IMR-90 (cell line): ENCODE results near the gene STOML2. TPM values are rescaled to one million over a fixed set of nuclear protein-coding genes. Genes with fewer than 3 reads are reported as not detected.

Experiments
- ATAC-seq: fragments of 200-7000 bp; cut with Tn5 transposase; 2 replicates; pipeline ENCODE4 v1.9.1; 2020; ENCODE audit warnings: low read depth, mild to moderate bottlenecking, moderate library complexity
- BruUV-seq: library from RNA; stranded (reverse); fragments of 400-500 nt; replicated peaks from 2 replicates; lab custom pipeline; 2021; lab: Mats Ljungman, UMichigan
- CTCF ChIA-PET: fragments of 300-600 bp; formaldehyde crosslinking; extraction: SDS; loops from one replicate; lab custom pipeline; 2021; ENCODE audit warnings: antibody characterized with exemption; lab: Yijun Ruan, JAX
- POLR2A ChIA-PET: fragments of 300-600 bp; sonication (Branson Sonifier 250); formaldehyde crosslinking; loops from one replicate; lab custom pipeline; 2022; ENCODE audit warnings: antibody characterized with exemption; ENCODE audit not compliant: unreplicated experiment; lab: Charles Lee
- DNase-seq: peaks from one replicate; pipeline ENCODE4 v3.0.0; 2013
- H2AFZ ChIP-seq: replicated peaks from 2 replicates; pipeline ENCODE3; 2013; ENCODE audit warnings: low read length, mild to moderate bottlenecking; ENCODE audit not compliant: poor library complexity
- H2AK5ac ChIP-seq: 2 replicates; pipeline ENCODE4 v1.6.1; 2013; ENCODE audit warnings: low read depth, low read length, inconsistent platforms
- H2AK9ac ChIP-seq: replicated peaks from 2 replicates; pipeline ENCODE3; 2013; ENCODE audit warnings: mild to moderate bottlenecking, low read depth, low read length, moderate library complexity; ENCODE audit not compliant: poor library complexity
- H2BK120ac ChIP-seq: 2 replicates; pipeline ENCODE4 v1.6.1; 2013; ENCODE audit warnings: low read depth, low read length, inconsistent platforms
- H2BK15ac ChIP-seq: 3 replicates; pipeline ENCODE4 v1.6.1; 2013; ENCODE audit warnings: low read depth, low read length, inconsistent platforms
- H2BK20ac ChIP-seq: 2 replicates; pipeline ENCODE4 v1.6.1; 2013; ENCODE audit warnings: low read depth, mild to moderate bottlenecking, inconsistent platforms, low read length, moderate library complexity
- H2BK5ac ChIP-seq: 2 replicates; pipeline ENCODE4 v1.6.1; 2013; ENCODE audit warnings: mild to moderate bottlenecking, low read depth, low read length, inconsistent platforms; ENCODE audit not compliant: poor library complexity, severe bottlenecking
- H3K14ac ChIP-seq: replicated peaks from 2 replicates; pipeline ENCODE4 v1.6.1; 2013; ENCODE audit warnings: low read depth, low read length, inconsistent platforms
- H3K18ac ChIP-seq: 2 replicates; pipeline ENCODE4 v1.6.1; 2013; ENCODE audit warnings: low read depth, low read length, control low read depth
- H3K23ac ChIP-seq: 2 replicates; pipeline ENCODE4 v1.6.1; 2013; ENCODE audit warnings: low read depth, low read length, inconsistent platforms
- H3K27ac ChIP-seq: 2 replicates; pipeline ENCODE4 v1.5.1; 2013; ENCODE audit warnings: mild to moderate bottlenecking, control low read depth, low read length; ENCODE audit not compliant: insufficient read depth
- H3K27me3 ChIP-seq: 2 replicates; pipeline ENCODE4 v1.6.1; 2013; ENCODE audit warnings: low read length; ENCODE audit not compliant: control insufficient read depth, insufficient read depth
- H3K36me3 ChIP-seq: 2 replicates; pipeline ENCODE4 v1.6.1; 2013; ENCODE audit warnings: low read length, mixed read lengths; ENCODE audit not compliant: control insufficient read depth, insufficient read depth
- H3K4ac ChIP-seq: 2 replicates; pipeline ENCODE4 v1.6.1; 2013; ENCODE audit warnings: low read depth, low read length, inconsistent platforms
- H3K4me1 ChIP-seq: 2 replicates; pipeline ENCODE4 v1.6.1; 2013; ENCODE audit warnings: low read length, mixed read lengths; ENCODE audit not compliant: control insufficient read depth, insufficient read depth
- H3K4me2 ChIP-seq: 2 replicates; pipeline ENCODE4 v1.6.1; 2013; ENCODE audit warnings: low read depth, mild to moderate bottlenecking, control low read depth, low read length, moderate library complexity
- H3K4me3 ChIP-seq: 2 replicates; pipeline ENCODE4 v1.5.1; 2013; ENCODE audit warnings: low read depth, mild to moderate bottlenecking, control low read depth, low read length, moderate library complexity; ENCODE audit not compliant: insufficient read depth
- H3K56ac ChIP-seq: 2 replicates; pipeline ENCODE4 v1.6.1; 2013; ENCODE audit warnings: low read length, inconsistent platforms; ENCODE audit not compliant: insufficient read depth; ENCODE audit errors: extremely low read depth
- H3K79me1 ChIP-seq, 2 experiments: 2 replicates each; pipeline ENCODE4 v1.6.1; 2013; ENCODE audit warnings: low read length in 2 of 2, inconsistent platforms in 1 of 2, low read depth in 1 of 2
- H3K9ac ChIP-seq: 2 replicates; pipeline ENCODE4 v1.6.1; 2013; ENCODE audit warnings: low read depth, low read length, control low read depth
- H3K9me1 ChIP-seq: 2 replicates; pipeline ENCODE4 v1.6.1; 2013; ENCODE audit warnings: low read length, inconsistent platforms; ENCODE audit not compliant: insufficient read depth
- H3K9me3 ChIP-seq: 2 replicates; pipeline ENCODE4 v1.6.1; 2013; ENCODE audit warnings: low read length; ENCODE audit not compliant: control insufficient read depth, insufficient read depth
- H4K20me1 ChIP-seq: 2 replicates; pipeline ENCODE4 v1.6.1; 2013; ENCODE audit warnings: low read length, inconsistent platforms; ENCODE audit not compliant: insufficient read depth
- H4K5ac ChIP-seq: 2 replicates; pipeline ENCODE4 v1.6.1; 2013; ENCODE audit warnings: mild to moderate bottlenecking, low read depth, low read length, control low read depth
- H4K8ac ChIP-seq, 2 experiments: 2 replicates each; pipeline ENCODE4 v1.6.1; 2013; ENCODE audit warnings: low read depth in 2 of 2, low read length in 2 of 2, control low read depth in 1 of 2, inconsistent platforms in 1 of 2
- H4K91ac ChIP-seq: 2 replicates; pipeline ENCODE4 v1.6.1; 2013; ENCODE audit warnings: low read depth, low read length, inconsistent platforms; ENCODE audit not compliant: insufficient read depth
- CHD1 ChIP-seq: IDR thresholded peaks from 2 replicates; pipeline ENCODE4 v1.6.1; 2012; ENCODE audit warnings: low read depth, low read length, improper control_type of control experiment
- ELK1 ChIP-seq: fragments of 150-350 bp; IDR thresholded peaks from 2 replicates; pipeline ENCODE4 v1.6.1; 2016; ENCODE audit warnings: low read depth, mild to moderate bottlenecking, low read length, moderate library complexity, borderline replicate concordance
- MAFK ChIP-seq: IDR thresholded peaks from 2 replicates; pipeline ENCODE4 v1.6.1; 2012; ENCODE audit warnings: low read depth, low read length, improper control_type of control experiment
- MAZ ChIP-seq: IDR thresholded peaks from 2 replicates; pipeline ENCODE4 v1.6.1; 2012; ENCODE audit warnings: low read depth, mild to moderate bottlenecking, low read length, improper control_type of control experiment, moderate library complexity, borderline replicate concordance
- MXI1 ChIP-seq: IDR thresholded peaks from 2 replicates; pipeline ENCODE4 v1.6.1; 2012; ENCODE audit warnings: low read depth, mild to moderate bottlenecking, low read length, moderate library complexity, borderline replicate concordance
- RFX5 ChIP-seq: IDR thresholded peaks from 2 replicates; pipeline ENCODE4 v1.8.0; 2012; ENCODE audit warnings: low read depth, mild to moderate bottlenecking, low read length, moderate library complexity
- SMC3 ChIP-seq: fragments of 150-350 bp; IDR thresholded peaks from 2 replicates; pipeline ENCODE4 v1.6.1; 2016; ENCODE audit warnings: low read depth, mild to moderate bottlenecking, antibody characterized with exemption, low read length, moderate library complexity
- WGBS, 2 experiments: methylation state at CpG; one replicate each; pipeline versions ENCODE4 v1.1.5 to v1.1.7; 2013; ENCODE audit warnings: missing lambda C conversion rate in 2 of 2; ENCODE audit not compliant: insufficient read length in 1 of 2; ENCODE audit errors: extremely low coverage in 2 of 2; 5-methylcytosine and 5-hydroxymethylcytosine counted together
- dilution Hi-C: fragments of 300-500 bp; cut with HindIII; formaldehyde crosslinking; loops from one replicate; pipeline ENCODE4 v1.14.3; 2018; ENCODE audit warnings: low sequenced_read_pairs; ENCODE audit not compliant: unreplicated experiment
- in situ Hi-C: fragments of 300-500 bp; cut with MboI; formaldehyde crosslinking; loops from 3 replicates; pipeline ENCODE4 v1.14.3; 2019; ENCODE audit warnings: low sequenced_read_pairs, inconsistent platforms, mixed read lengths
- intact Hi-C: fragments of 100-400 bp; cut with micrococcal nuclease; formaldehyde crosslinking; loops from 2 replicates; pipeline ENCODE4 v1.10.0; 2022
- polyA plus RNA-seq, 3 experiments: library from polyadenylated mRNA; depleted of rRNA; stranded (reverse); fragments of >200 nt; gene quantifications; 2 replicates each; pipeline ENCODE4 v1.2.3, GENCODE V29; 2012; ENCODE audit warnings: low replicate concordance in 1 of 3
- total RNA-seq: library from RNA; depleted of rRNA; stranded (reverse); fragments of >200 nt; gene quantifications from 2 replicates; pipeline ENCODE4 v1.2.3, GENCODE V29; 2012
- TF ChIP-seq, protein P1 (sequence below): fragments of 150-350 bp; IDR thresholded peaks from 2 replicates; pipeline ENCODE4 v1.6.1; 2017; ENCODE audit warnings: mild to moderate bottlenecking, antibody characterized with exemption, low read length, low read depth

The STOML2 gene
- total and polyA plus RNA-seq, 2 of the 4 experiments (the other 2 are of a cell fraction): 177 to 250 TPM

GRCh38 chr9:35079426-35080341 lies 23.2 kb downstream of the STOML2 start, which contains the start of gene FANCG:
FANCG (minus strand) TSS chr9:35079942; CDS start chr9:35079524, 418 bp downstream.
- peak within 1 kb of the TSS; percentile 98 for H3K4me2 ChIP-seq
- H2AFZ ChIP-seq: peak within 1 kb of the TSS; percentile 94
- no peak within 1 kb of the TSS for H3K18ac ChIP-seq
- no TSS peak for BruUV-seq
- peak within 1 kb of the TSS; percentile 76 for H3K56ac ChIP-seq
- 0% methylated on average over 23 of the region's 67 CpGs; no CpG with 5 or more reads in 1 of the 2 experiments for WGBS, 2 experiments
- dilution Hi-C loops: no loop called here
- peak within 1 kb of the TSS; percentile 54 for H4K91ac ChIP-seq
- H2AK9ac ChIP-seq: peak within 1 kb of the TSS; percentile 4
- H2BK20ac ChIP-seq: no peak within 1 kb of the TSS
- ChIA-PET POLR2A (interaction anchor here (0.8 to 1.5 kb wide), 4 partner anchors 8 to 34 kb away, joined by 3 to 16 read pairs (median 4); partner anchors contain the start of gene STOML2), CTCF (interaction anchor here (0.6 to 1.6 kb wide), 6 partner anchors 17 to 392 kb away, joined by 3 to 8 read pairs (median 3); partner anchors contain the start of gene PIGO)
- peak within 1 kb of the TSS; percentile 70; the same call in 1 of the 2 replicates for H2AK5ac ChIP-seq
- ATAC-seq (peak; percentile 96), DNase-seq (peak; percentile 92)
- peak; percentile 91 for TF ChIP-seq MXI1
- TF ChIP-seq MAZ: peak; percentile 37; the same call in 1 of the 2 replicates
- TF ChIP-seq RFX5: no peak
- no peak for TF ChIP-seq SMC3
- no peak for TF ChIP-seq MAFK
- no peak for TF ChIP-seq ELK1
- TF ChIP-seq CHD1: no peak
- TF ChIP-seq, protein P1, sequence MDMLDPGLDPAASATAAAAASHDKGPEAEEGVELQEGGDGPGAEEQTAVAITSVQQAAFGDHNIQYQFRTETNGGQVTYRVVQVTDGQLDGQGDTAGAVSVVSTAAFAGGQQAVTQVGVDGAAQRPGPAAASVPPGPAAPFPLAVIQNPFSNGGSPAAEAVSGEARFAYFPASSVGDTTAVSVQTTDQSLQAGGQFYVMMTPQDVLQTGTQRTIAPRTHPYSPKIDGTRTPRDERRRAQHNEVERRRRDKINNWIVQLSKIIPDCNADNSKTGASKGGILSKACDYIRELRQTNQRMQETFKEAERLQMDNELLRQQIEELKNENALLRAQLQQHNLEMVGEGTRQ: no peak
- H4K20me1 ChIP-seq: no peaks in the 10 kb centered on the region
- H3K27me3 ChIP-seq: no peaks in the 10 kb centered on the region
- H2BK15ac ChIP-seq: no peak within 1 kb of the TSS
- peak within 1 kb of the TSS; percentile 85 for H3K9ac ChIP-seq
- intact Hi-C loops: loop anchor here (10.0 kb wide), 1 partner anchor 315 kb away; no protein-coding TSS in a partner anchor
- no peaks in the 10 kb centered on the region for H3K9me3 ChIP-seq
- H3K79me1 ChIP-seq: peaks cover 14 to 36% of the 10 kb centered on the region in 2 experiments; a peak in 3 of 4 replicates
- peak within 1 kb of the TSS; percentile 78 for H3K4me3 ChIP-seq
- H3K9me1 ChIP-seq: peaks cover 10% of the 10 kb centered on the region
- H3K4me1 ChIP-seq: peaks cover 5% of the 10 kb centered on the region; the same call in 1 of the 2 replicates
- peak within 1 kb of the TSS; percentile 81 for H3K4ac ChIP-seq
- peak within 1 kb of the TSS; percentile 60 for H3K27ac ChIP-seq
- H2BK120ac ChIP-seq: no peak within 1 kb of the TSS
- H2BK5ac ChIP-seq: peak within 1 kb of the TSS; percentile 49
- H4K8ac ChIP-seq: peak within 1 kb of the TSS; percentile 56 to 75; a peak in 1 of 4 replicates
- H3K36me3 ChIP-seq: no peaks in the 10 kb centered on the region; the same call in 1 of the 2 replicates
- no peak within 1 kb of the TSS for H4K5ac ChIP-seq
- peak within 1 kb of the TSS; percentile 89 for H3K23ac ChIP-seq
- in situ Hi-C loops: no loop called here
- H3K14ac ChIP-seq: peak within 1 kb of the TSS; percentile 83
